GM12872 (cell line): ENCODE results near the gene RGS19.

Experiments used
- CTCF ChIP-seq: IDR thresholded peaks from 3 replicates; pipeline ENCODE4 v1.5.1; 2011; ENCODE audit warnings: low read depth, mild to moderate bottlenecking, low read length, moderate library complexity; ENCODE audit not compliant: insufficient read depth

RGS19 gene

GRCh38 chr20:64039293-64040160 lies 39.8 kb downstream of the RGS19 start:
- TF ChIP-seq CTCF = no peak

DNA sequence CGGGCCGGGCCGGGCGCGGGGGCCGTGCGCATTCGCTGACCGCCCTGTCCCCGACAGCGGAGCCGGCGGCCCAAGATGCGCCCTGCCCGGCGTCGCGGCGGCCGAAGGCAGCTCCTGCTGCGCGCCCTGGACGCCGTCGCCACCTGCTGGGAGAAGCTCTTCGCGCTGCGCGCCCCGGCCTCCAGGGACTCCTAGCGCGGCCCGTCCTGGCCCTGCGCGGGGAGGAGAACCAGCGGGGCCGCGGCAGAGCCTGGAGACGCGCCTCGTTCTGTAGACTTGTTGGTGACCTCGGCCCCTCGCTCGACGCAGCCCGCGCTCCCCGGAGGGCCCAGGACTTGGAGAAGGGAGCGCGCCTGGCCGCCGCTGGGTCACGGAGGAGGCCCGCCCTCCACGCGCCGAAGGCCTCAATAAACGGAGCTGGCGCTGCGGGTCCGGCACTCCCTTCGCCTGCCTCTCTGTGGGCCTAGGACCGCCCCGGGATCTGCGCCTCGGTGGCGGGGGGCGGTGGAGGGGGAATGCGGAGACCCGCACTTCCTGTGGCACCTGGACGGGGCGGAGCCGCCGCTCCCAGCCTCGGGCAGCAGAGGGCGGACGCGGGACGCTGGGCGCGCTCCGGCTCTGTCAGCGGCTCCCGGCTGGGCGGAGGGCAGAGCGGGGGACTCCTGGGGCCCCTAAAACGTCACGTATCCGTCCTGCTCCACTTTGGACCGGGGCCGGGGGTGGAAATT lies 40.6 kb downstream of the RGS19 start:
- TF ChIP-seq CTCF = peak; percentile 68

GRCh38 chr20:64038224-64038564 lies 41.1 kb downstream of the RGS19 start:
- TF ChIP-seq CTCF = no peak

GRCh38 chr20:64037498-64038213 lies 41.7 kb downstream of the RGS19 start:
- TF ChIP-seq CTCF = no peak

DNA sequence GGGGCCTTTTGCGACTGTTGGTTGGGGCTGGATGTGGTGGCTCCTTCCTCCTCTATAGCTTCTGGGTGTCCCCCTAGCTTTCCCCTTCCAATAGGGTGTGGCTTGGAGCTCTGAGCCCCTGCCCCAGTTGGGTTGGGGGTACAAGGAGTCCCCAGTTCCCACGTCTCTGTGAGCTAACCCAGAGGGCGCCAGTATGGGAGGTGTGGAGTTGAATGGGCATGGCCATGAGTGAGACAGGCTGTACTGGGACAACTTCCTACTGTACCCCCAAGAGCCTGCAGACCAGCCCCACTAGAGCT lies 42.2 kb downstream of the RGS19 start:
- no peak for TF ChIP-seq CTCF

DNA sequence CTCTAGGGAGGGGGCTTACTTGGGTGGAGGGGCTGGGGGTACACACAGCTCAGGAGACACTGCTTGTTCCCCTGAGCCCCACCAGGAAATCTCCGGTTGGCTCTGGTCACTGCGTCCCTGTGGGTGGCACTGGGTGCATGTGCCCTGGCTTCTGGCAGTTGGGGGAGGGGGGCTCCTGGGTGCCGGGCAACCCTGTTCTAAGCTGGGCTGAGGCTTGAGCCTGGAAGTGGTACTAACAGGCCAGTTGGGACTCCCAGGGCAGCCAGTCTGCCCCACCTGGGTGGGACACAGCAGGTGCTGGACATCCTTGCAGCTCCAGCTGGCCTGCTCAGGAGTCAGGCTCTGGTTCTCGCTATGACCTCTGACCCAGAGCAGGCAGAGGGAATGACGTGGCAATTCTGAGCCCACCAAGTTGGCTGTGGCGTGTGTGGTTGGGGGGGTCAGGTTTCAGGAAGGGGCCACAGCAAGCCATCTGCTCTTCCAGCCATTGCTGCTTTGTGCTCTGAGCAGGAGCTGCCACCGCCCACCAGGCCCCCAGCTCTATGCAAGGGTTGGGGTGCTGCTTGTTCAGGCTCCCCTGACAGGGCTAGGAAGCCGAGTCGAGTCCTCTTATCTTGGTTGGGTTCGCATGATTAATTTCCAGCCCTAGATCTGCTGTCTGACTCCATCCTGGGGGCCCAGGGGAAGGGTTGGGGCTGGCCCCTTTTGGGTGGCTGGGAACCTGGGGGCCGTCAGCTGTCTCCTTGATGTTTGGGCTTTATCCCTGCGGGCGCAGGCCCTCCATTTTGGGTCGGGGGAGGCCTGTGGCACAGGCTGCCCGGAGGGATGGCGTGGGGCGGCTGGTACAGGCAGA lies 42.7 kb downstream of the RGS19 start:
- no peak for TF ChIP-seq CTCF
